NCI-H524 treated with DMSO at 0.1 percent for 48 hours (cell line): ENCODE data around the gene CTCFL.
"Not testable (repeated sequence)": the region's sequence is repeated elsewhere in the genome, so short reads cannot be mapped to it uniquely, and the experiment has no call there.

Source experiments
- DNase-seq: peaks from one replicate; lab custom pipeline; 2025; lab: John Stamatoyannopoulos, UW

CTCFL gene

DNA sequence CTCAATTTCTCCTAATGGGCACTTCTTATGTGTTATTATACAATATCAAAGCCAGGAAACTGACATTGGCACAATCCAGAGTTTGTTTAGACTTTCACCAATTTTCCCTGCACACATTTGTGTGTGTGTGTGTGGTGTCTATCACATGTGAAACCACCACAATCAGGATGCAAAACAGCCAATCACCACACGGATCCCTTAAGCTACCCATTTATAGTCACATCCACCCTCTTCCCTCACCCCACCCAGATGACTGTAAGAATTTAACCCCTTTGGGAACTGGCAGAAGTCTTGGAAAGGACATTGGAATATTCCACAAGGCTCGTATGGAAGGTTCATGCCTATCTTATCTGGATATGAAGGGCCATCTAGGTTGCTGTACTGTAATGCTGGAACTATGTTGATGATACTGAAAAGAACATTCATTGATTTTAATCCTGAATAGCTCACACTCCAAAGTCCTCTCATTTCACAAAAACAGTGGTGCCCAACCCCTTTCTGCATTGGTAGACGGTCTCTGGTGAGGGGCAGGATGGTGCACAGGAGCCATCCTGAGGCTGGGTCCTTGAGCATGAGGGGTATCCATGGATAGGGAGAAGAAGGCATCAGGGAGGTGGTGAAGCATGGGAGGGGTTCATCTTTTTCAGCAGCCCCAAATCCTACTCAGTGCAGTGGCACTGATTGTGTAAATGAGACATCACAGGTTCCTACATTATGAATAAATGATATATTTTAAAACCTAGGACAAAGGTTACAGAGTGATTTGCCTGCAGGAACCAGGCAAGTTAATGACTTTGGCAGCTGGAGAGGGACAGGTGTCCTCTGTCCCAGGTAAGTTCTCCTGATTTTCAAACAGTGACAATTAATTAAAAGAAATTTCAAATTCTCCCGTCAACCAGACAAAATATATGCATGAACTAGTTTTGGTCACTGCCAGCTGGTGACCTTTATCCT is 12.1 kb upstream of the CTCFL start:
- no peak for DNase-seq

DNA sequence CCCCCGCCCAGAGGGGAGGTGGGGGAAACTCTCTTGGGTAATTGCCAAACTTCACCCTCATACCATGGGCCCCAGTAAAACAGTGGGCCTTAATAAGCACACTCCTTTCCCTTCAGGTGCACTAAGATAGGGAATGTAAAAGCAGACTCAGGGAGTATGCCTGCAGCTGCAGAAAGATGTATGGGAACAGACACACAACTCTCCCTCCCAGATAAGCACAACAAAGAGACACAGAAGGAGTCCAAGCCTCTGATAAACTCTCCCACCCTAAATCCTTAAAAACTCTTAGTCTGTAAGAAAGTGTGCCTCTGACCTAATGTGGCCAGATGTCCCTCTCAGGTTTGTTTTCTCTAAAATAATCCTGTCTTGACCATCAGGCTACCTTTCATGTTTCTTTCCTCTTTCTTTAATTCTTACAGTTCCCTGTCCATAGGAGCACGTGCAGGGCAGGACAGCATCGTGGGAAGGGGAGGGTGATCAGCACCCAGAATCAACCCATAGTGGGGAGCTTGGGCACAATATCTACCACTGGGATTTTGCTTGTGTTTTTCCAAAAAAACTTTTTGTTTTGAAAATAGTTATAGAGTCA is 11.3 kb upstream of the CTCFL start:
- DNase-seq: no peak

DNA sequence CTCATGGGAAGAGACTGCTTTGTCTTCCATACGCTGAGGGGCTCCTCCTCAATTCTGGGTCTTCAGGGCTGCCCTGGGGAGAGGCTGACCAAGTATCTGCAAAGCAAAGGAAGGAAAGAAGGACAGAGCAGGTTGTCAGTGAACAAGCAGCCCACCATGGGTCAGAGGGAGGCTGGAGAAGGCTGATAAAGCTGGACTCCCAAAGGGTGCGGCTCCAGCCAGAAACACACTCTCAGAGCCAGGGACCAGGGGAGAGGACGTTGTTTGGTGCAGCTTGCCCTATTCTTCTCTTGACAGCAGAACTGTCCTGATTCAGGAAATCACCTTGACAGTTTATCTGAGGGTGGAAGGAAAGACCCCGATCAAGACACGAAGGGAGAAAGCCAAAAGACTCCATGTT is 10.4 kb upstream of the CTCFL start:
- no peak for DNase-seq

DNA sequence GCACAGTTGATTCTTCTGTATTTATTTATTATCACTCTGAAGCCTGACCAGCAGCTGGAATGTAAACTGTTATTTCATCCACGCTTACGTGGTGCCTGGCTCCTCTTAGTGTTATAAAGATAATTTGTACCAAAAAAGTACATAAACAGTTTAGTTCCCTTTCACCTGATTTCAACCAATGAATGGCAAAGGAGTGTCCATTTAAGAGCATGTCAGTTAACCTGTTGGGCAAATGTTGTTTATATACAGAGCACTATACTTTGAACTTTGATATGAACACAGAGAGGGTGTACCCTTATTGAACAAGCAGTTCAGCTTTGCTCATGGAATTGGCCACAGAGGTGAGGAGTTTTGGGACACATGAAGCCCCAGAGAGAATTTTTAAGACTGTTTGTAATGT is 7.2 kb upstream of the CTCFL start:
- DNase-seq: no peak

DNA sequence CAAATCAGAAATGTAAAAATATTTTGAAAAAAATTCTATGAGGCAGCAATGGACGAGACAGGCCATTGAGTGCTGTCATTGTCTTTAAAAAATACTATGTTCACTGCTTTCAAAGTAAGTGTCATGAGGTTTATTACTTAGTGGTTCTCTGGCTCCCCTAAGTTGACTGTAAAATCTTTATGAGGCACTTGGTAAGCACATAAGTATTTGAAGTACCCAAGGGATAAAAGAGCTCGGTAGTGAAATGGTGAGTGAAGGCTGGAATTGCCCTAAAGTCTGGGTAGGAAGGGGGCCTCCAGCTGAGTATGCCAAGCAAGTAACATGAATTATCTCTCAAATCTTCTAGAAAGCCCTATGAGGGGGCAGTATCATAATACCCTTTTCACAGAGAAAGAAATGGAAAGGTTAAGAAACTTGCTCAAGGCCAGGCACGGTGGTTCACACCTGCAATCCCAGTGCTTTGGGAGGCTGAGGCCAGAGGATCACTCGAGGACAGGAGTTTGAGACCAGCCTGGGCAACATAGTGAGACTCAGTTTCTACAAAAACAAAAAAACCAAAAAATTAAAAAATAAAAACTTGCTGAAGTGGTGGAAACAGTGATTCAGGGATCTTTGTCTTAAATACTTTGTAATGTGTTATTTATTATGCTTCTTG is 5.5 kb upstream of the CTCFL start:
- DNase-seq: no peak

DNA sequence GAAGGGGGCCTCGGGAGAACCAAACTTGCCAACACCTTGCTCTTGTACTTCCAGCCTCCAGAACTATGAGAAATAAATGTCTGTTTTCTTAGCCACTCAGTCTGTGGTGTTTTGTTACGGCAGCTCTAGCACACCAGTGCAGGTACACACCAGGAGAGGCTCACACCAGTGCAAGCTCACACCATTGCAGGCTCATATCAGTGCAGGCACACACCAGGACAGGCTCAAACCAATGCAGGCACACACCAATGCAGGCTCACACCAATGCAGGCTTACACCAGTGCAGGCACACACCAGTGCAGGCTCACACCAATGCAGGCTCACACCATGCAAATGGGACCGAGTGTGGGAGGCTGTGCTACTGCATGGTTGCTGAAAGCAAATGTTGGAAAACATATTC is 4.9 kb upstream of the CTCFL start:
- no peak for DNase-seq

DNA sequence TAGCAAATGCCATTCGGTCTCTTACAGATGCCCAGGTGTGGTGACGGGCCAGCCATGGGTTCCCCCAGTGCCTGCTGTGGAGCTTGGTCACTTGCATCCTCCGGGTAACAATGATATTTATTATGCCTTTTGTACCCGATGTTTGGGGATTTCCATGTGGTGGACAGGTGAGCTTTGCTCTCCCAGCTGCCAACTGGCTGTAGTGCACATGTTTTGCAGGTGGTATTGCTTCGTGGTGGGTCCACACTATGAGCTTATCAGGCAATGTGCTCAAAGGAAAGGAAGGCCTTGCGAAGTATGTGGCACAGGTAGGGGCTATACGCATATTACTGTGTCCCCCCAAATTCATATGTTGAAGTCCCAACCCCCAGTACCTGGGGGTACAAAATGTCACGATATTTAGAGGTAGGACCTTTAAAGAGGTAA is 4.2 kb upstream of the CTCFL start:
- DNase-seq: no peak

DNA sequence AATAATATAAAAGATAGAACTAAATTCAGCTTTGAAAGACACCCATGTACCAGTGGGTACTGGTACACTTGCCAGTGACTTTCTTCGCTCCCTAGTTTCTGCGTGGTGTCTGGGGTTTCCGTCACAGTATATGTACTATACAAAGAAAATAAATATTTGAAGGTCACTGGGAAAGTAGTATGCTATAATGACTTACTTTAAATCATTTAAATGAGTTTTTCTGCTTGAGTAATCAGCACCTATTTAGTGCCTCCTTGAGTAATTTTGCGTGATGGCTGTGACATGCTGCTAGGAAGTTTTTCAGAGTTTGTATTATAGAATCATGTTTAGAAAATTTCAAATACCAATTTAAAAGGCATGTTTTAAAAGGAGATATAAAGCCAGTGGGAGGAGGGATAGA is 3.2 kb upstream of the CTCFL start:
- no peak for DNase-seq

DNA sequence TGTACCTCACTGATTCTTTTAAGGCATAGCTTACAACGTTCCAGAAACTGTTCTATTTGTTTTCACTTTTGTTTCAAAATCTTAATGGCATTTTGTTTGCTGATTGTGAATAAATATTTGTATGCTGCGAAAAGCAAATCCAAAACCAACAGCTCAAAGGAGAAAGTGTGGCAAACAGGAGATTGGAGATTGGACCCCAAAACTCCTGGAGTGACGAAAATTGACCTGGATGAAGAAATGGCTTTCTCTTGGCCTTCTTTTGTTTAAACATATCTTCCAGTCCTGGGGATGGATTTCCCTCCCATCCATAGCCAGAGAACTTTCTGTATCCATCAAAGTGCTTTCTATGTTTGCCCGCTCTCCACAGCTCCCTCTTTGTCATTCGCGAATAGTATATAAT is 2.8 kb upstream of the CTCFL start:
- DNase-seq: no peak

DNA sequence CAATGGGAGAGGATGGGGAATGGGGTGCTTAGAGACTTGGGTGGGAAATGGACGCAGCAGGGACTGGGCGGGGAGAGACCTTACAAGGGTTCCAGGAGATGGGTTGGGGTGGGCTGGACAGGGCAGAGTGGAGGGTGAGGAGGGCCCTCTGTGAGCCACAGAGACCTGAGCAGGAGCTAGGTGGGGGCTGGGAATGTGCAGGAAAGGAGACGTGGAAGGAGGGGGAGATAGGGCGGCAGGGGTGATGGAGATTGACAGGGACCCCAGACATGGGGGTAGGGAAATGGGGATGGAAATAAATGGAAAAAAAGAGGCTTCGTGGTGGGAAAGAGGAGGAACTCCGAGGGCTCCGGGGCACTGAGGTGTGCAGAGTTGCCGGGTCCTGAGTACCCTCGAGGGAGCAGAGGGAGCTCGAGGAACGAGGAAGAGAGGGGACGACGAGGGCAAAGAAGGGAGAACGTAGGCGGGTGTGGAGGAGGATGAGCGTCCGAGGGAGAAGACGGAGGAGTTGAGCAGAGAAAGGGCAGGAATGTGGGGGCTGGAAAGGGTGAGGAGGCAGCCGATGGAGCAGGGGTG is 2.0 kb upstream of the CTCFL start:
- DNase-seq: no peak

DNA sequence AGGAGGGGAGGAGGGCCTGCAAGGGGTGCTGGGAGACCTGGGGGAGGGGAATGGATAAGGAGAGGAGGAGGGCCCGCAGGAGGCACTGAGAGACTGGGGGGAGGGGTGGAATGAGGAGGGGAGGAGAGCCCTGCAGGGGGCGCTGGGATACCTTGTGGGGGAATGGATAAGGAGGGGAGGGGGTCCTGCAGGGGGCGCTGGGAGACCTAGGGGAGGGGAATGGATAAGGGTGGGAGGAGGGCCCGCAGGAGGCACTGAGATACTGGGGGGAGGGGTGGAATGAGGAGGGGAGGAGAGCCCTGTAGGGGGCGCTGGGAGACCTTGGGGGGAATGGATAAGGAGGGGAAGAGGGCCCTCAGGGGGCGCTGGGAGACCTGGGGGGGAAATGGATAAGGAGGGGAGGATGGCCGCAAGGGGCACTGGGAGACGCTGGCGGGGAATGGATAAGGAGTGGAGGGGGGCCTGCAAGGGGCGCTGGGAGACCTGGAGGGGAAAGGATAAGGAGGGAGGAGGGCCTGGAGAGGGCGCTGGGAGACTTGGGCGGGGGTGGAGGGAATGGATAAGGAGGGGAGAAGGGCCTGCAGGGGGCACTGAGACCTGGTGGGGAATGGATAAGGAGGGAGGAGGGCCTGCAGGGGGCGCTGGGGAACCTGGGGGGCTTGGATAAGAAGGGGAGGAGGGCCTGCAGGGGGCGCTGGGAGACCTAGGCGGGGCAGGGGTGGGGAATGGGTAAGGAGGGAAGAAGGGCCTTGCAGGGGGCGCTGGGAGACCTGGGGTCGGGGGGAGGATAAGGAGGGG is 1.3 kb upstream of the CTCFL start:
- no peak for DNase-seq

DNA sequence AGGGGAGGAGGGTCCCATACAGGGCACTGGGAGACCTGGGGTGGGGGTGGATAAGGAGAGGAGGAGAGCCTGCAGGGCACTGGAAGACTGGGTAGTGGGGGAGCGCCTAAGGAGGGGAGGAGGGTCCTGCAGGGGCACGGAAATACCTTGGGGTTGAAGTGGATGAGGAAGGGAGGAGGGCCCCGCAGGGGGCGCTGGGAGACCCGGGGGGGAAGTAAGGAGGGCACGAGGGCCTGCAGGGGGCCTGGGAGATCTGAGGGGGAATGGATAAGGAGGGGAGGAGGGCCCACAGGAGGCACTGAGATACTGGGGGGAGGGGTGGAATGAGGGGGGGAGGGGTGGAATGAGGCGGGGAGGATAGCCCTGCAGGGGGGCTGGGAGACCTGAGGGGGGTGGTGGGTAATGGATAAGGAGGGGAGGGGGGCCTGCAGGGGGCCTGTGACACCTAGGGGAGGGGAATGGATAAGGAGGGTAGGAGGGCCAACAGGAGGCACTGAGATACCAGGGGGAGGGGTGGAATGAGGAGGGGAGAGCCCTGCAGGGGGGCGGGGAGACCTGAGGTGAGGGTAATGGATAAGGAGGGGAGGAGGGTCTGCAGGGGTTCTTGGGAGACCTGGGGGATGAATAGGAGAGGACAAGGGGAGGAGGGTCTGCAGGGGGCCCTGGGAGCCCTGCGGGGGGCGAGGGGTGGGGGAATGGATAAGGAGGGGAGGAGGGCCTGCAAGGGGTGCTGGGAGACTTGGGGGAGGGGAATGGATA is 567 bp upstream of the CTCFL start:
- DNase-seq: no peak

DNA sequence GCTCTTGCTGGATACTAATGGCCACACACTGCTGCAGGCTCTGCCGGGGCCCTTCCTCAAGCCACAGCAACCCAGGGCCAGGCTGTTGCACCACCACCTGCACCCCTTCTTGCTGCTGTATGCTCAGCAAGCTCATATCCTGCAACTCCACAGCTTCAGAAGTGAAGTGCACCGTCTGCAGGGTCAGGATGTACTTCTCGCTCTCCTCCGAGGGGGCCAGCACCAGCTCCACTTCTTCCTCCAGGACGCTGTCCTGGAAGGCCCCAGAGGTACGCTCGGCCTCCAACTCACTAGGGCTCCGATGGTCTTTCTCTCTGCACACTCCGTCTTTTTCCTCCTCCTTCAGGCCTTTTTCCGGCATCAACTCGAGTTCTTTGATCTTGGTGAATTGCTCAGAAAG is 1.2 kb downstream of the CTCFL start:
- no peak for DNase-seq

DNA sequence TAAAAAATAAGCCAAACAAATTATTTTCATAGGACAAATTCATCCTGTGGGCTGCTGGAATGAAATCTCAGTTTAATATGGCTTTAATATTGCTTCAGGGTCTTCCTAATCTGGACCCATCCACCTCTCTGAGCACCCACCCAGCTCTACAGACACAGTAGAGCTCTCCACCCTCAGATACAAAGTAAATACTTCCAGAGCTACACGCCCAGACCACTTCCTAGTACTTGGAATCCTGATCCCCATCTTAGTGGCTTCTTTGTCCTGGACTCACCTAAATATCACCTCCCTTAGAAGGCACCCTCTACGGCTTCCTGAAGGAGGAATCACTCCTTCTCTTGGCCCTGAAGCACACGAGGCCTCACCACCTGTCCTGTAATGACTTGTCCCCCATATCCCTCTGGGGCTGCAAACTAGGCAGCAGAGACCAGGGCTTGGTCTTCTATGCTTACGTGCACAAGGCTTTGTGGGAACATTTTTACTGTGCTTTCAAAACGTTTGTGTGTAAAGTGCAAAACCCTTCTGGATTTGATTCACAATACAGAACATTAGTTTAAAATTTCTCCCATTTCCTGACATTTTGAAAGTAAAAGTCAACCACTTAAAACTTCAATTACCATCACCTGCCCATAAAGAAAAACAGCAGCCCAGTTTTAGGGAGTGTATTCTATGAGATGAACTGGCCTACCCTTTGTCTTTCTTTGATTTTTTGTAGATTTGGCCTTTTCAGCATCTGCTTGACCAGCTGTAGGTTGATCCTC is 2.4 kb downstream of the CTCFL start:
- no peak for DNase-seq

DNA sequence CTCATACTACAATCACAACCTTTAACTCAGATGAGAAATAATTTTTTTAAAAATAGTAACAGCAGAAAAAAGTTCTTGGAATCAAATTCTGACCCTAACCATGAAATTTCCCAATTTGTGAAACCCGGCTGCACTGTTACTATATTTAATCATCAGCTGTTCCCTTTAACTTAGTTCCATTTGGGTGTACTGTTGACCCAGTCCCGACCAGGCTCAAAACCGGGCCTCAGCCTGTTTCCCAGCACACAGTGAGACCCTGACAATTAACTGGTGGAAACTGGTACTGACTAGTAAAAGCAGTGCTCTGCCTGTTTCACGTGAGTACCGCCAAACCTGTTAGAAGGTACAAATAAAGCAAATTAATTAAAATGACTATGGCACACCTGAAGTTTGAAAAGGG is 7.0 kb downstream of the CTCFL start:
- DNase-seq: no peak

DNA sequence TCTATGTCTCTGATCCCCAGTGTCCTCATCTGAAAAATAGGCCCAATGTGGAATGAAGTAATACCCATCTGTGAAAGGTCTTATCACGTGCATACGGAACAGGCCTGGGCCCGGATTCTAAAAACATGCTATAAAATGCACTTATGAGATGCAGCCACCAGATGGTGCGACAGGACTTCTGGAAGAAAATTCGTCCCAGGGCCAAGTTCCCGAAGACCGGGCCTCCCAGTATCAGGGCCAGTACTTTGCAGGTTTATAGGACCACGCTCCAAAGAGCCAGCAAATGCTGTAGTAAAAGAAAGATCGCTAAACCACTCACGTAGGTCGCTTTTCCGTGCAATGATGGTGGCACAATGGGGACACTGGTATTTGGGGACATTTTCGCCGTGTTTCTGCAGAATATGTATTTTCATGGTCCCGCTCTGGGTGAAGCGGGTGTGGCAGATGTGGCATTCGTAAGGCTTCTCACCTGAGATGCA is 10.6 kb downstream of the CTCFL start:
- no peak for DNase-seq

DNA sequence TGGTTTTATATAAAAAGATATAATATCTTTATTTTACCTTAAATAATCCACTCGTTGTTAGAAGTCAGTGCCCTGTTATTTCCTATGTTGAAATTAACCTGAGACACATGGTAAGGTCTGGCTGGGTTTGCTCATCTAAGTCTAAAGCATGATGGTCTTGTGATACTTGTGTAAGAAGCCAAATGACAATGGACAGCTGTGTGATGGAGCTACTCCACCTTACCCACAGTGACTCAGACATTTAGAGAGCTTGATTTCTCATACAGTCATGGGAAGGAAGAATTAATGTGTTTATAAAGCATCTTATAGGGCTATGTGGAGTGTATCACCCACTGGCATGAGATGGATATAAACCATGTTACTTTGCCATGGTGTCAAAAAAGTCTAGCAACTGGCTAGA is 11.7 kb downstream of the CTCFL start:
- DNase-seq: no peak

DNA sequence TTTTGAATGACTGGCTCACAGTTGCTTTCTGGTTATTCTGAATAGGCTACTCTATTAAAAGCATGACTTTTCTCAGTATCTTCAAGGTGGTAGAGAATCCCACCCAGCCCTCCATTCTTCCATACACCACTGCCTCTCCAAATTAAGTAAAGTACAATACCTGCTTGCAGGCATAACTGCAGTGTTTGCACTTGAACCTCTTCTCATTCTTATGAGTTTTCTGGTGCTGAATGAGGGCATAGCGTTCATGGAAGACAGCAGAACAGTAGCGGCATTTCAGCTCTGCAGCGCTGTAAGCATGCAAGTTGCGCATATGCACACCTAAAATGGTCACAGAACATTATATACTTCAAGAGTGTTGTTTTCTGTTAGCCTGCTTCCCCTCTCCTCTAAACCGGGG is 12.5 kb downstream of the CTCFL start:
- no peak for DNase-seq

DNA sequence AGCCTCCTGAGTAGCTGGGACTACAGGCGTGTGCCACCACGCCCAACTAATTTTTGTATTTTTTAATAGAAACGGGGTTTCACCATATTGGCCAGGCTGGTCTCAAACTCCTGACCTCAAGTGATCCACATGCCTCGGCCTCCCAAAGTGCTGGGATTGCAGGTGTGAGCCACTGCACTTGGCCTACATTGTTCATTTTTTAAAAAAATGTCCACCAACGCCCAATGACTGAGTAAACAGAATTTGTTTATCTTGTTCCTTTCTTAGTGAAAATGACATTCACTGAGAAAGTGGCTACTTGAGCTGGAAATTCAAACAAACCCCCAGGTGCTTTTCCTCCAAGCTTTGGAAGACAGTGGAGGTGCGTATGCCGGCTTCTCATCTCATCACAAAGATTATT is 13.2 kb downstream of the CTCFL start:
- not testable (repeated sequence) for DNase-seq

DNA sequence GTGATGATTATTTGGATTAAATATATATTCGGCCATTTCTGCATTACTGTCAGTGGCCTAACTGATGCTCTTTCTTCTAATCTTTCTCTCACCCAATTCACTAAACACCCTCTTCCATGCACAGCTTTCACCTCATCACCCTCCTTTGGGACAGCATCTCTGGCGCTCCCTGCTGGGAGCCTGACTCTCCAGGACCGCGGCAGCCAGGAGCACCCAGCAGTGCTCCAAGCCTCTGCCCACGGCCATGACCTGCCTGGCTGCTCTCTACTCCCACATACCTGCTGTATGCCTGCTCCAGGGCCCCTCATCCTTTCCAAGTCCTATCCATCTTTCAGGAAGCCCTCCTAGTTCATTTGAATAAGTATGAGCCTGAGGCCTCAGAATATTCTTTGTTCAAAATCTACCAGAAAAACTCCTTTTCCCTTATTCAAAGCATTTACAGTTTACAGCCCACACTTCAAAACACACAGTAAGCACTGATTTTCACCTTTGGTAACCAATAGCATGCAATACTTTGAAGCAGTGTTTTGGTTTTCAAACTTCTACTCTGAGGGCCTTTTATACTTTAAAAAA is 15.2 kb downstream of the CTCFL start:
- DNase-seq: no peak
